K562 (cell line): ENCODE data around the gene ANXA1. TPM values are rescaled to one million over a fixed set of nuclear protein-coding genes. Genes with fewer than 3 reads are reported as not detected.

Experiments
- ATAC-seq: fragments of 200-7000 bp; cut with Tn5 transposase; 3 replicates; pipeline ENCODE4 v1.9.1; 2020; ENCODE audit warnings: moderate library complexity
- BruUV-seq: library from RNA; stranded (reverse); fragments of 400-500 nt; replicated peaks from 2 replicates; lab custom pipeline; 2021; lab: Mats Ljungman, UMichigan
- CTCF ChIA-PET: fragments of 300-600 bp; formaldehyde crosslinking; extraction: SDS; loops from one replicate; lab custom pipeline; 2021; ENCODE audit warnings: low intra/inter-chr PET ratio; lab: Yijun Ruan, JAX
- POLR2A ChIA-PET: fragments of 300-600, 350-650 bp; sonication (Branson Sonifier 250); formaldehyde crosslinking; extraction: SDS; loops from one replicate; lab custom pipeline; 2021; ENCODE audit warnings: antibody characterized with exemption, inconsistent platforms; lab: Yijun Ruan, JAX
- DNase-seq, 4 experiments: peaks; one replicate each; pipeline versions ENCODE4 v3.0.0 to v3.0.0-alpha.2; 2011 to 2018; ENCODE audit warnings: low spot score in 3 of 4, mixed read lengths in 3 of 4; ENCODE audit errors: extremely low read depth in 1 of 4
- FAIRE-seq: peaks from 2 replicates; lab custom pipeline; 2011; peaks lifted over from hg19 to GRCh38; lab: Jason Lieb, UNC
- H2AFZ ChIP-seq: 2 replicates; pipeline ENCODE4 v1.6.0; 2011; ENCODE audit warnings: low read depth, low read length, control low read depth, inconsistent platforms
- H3K27ac ChIP-seq: fragments of 200-600 bp; 3 replicates; pipeline ENCODE4 v1.8.0; 2011; ENCODE audit warnings: low read depth, mild to moderate bottlenecking, control low read depth, inconsistent platforms, low read length, moderate library complexity, mixed read lengths; ENCODE audit errors: extremely low read depth
- H3K27me3 ChIP-seq, 2 experiments: fragments of 300-600 bp in 1 of 2; 2 replicates in 1 of 2; 3 replicates in 1 of 2; pipeline versions ENCODE4 v1.6.0 to v1.8.0; 2011; ENCODE audit warnings: inconsistent platforms in 2 of 2, low read length in 2 of 2, mild to moderate bottlenecking in 1 of 2, mixed read lengths in 1 of 2, moderate library complexity in 1 of 2; ENCODE audit not compliant: control insufficient read depth in 2 of 2, insufficient read depth in 2 of 2
- H3K36me3 ChIP-seq: fragments of 300-600 bp; 3 replicates; pipeline ENCODE4 v1.8.0; 2011; ENCODE audit warnings: mild to moderate bottlenecking, low read length, inconsistent platforms; ENCODE audit not compliant: control insufficient read depth, insufficient read depth
- H3K4me1 ChIP-seq, 2 experiments: fragments of 200-600 bp in 1 of 2; replicated peaks in 1 of 2; 2 replicates in 1 of 2; 3 replicates in 1 of 2; pipeline versions ENCODE4 v1.5.1 to v1.8.0; 2011; ENCODE audit warnings: inconsistent platforms in 2 of 2, low read length in 2 of 2, mild to moderate bottlenecking in 1 of 2, mixed read lengths in 1 of 2, moderate library complexity in 1 of 2; ENCODE audit not compliant: control insufficient read depth in 2 of 2, insufficient read depth in 2 of 2
- H3K4me2 ChIP-seq: 2 replicates; pipeline ENCODE4 v1.6.1; 2011; ENCODE audit warnings: low read length, control low read depth, inconsistent platforms, mixed read lengths; ENCODE audit not compliant: insufficient read depth
- H3K4me3 ChIP-seq: fragments of 200-600 bp; sonication (generic), shearing (Covaris generic); 2 replicates; pipeline ENCODE4 v1.5.1; 2016; ENCODE audit warnings: control low read depth, inconsistent platforms
- H3K79me2 ChIP-seq: fragments of 200-600 bp; 3 replicates; pipeline ENCODE4 v1.8.0; 2011; ENCODE audit warnings: low read length, inconsistent platforms; ENCODE audit not compliant: control insufficient read depth, insufficient read depth
- H3K9ac ChIP-seq, 2 experiments: 2 replicates each; pipeline versions ENCODE4 v1.6.0 to v1.6.1; 2011; ENCODE audit warnings: low read depth in 2 of 2, low read length in 2 of 2, control low read depth in 1 of 2, inconsistent platforms in 1 of 2, mild to moderate bottlenecking in 1 of 2, mixed read lengths in 1 of 2; ENCODE audit not compliant: insufficient read depth in 1 of 2
- H3K9me1 ChIP-seq: one replicate; pipeline ENCODE4 v1.6.0; 2011; ENCODE audit warnings: inconsistent platforms, mild to moderate bottlenecking, low read length, moderate library complexity; ENCODE audit not compliant: control insufficient read depth, insufficient read depth
- H3K9me3 ChIP-seq: replicated peaks from 2 replicates; pipeline ENCODE4 v1.5.1; 2011; ENCODE audit warnings: low read depth, low read length, inconsistent platforms; ENCODE audit not compliant: control insufficient read depth, insufficient read depth
- H4K20me1 ChIP-seq: replicated peaks from 2 replicates; pipeline ENCODE4 v1.6.1; 2011; ENCODE audit warnings: low read length, inconsistent platforms, mixed read lengths; ENCODE audit not compliant: control insufficient read depth, insufficient read depth
- CEBPB ChIP-seq: fragments of 450-650 bp; IDR thresholded peaks from 2 replicates; pipeline ENCODE4 v1.6.1; 2016; ENCODE audit warnings: missing genetic modification characterization, missing compliant biosample characterization
- POLR3G ChIP-seq: IDR thresholded peaks from 2 replicates; pipeline ENCODE4 v1.6.1; 2011; ENCODE audit not compliant: insufficient read length, insufficient replicate concordance; ENCODE audit errors: extremely low read depth
- ZNF584 ChIP-seq: fragments of 200-800 bp; sonication (Bioruptor generic); IDR thresholded peaks from 2 replicates; pipeline ENCODE4 v1.6.1; 2016; ENCODE audit warnings: low read depth, mild to moderate bottlenecking, missing genetic modification characterization, missing compliant biosample characterization
- WGBS: fragments of 100-300 bp; shearing (Covaris generic); methylation state at CpG from one replicate; pipeline ENCODE4 v1.1.6; 2016; ENCODE audit warnings: low coverage, mixed read lengths; ENCODE audit not compliant: insufficient coverage; ENCODE audit errors: missing lambda C conversion rate; 5-methylcytosine and 5-hydroxymethylcytosine counted together
- in situ Hi-C: fragments of 300-500 bp; cut with MboI; formaldehyde crosslinking; loops from 4 replicates; pipeline ENCODE4 v1.15.0; 2018; ENCODE audit warnings: inconsistent platforms, mixed read lengths
- intact Hi-C: fragments of 100-400 bp; cut with micrococcal nuclease; formaldehyde crosslinking; loops from 2 replicates; pipeline ENCODE4 v1.14.2; 2022
- polyA plus RNA-seq, 8 experiments: library from polyadenylated mRNA; depleted of rRNA in 4 of 8; stranded (reverse) in 5 of 8; unstranded in 3 of 8; fragments of >200 nt; fragmentation: Nextera tagmentation in 2 of 8; fragmentation: Illumina TruSeq in 1 of 8; extraction: Ambion mirVana in 2 of 8; extraction: Trizol in 1 of 8; gene quantifications; 2 replicates each; pipeline versions ENCODE4 v1.2.1 to v1.2.3, GENCODE V29; 2011 to 2014; ENCODE audit warnings: inconsistent platforms in 1 of 8, missing spikeins in 1 of 8
- total RNA-seq, 7 experiments: library from RNA; depleted of rRNA in 6 of 7; stranded (reverse); fragments of >200 nt in 6 of 7; fragmentation: Illumina TruSeq in 2 of 7; extraction: Trizol in 2 of 7; gene quantifications; 2 replicates each; pipeline versions ENCODE4 v1.2.1 to v1.2.3, GENCODE V29; 2011 to 2021; ENCODE audit warnings: low replicate concordance in 1 of 7
- TF ChIP-seq, protein P1 (sequence below), 2 experiments: fragments of 450-650 bp; IDR thresholded peaks; 2 replicates each; pipeline ENCODE4 v1.6.1; 2018; ENCODE audit warnings: mild to moderate bottlenecking in 2 of 2, low read depth in 1 of 2; ENCODE audit not compliant: partially characterized antibody in 2 of 2

The ANXA1 gene
- total and polyA plus RNA-seq, 9 of the 15 experiments (the other 6 are each of a cell fraction or from before 2014, with no cell fraction given), result 406 to 1,298 (median 620) TPM

GRCh38 chr9:73129941-73130685, 21.6 kb upstream of the ANXA1 start:
- Histone ChIP-seq H3K9ac (no peak overlapping the region), H3K4me3 (no peak overlapping the region), H3K79me2 (no peaks in the 10 kb centered on the region), H2AFZ (peak overlapping the region; percentile 26), H4K20me1 (no peaks in the 10 kb centered on the region), H3K27ac (no peak overlapping the region), H3K4me1 (peaks cover 0 to 25% of the 10 kb centered on the region in 2 experiments; a peak in 3 of 5 replicates), H3K4me2 (no peak overlapping the region), H3K27me3 (no peaks in the 10 kb centered on the region), H3K9me3 (no peaks in the 10 kb centered on the region), H3K9me1 (no peaks in the 10 kb centered on the region)
- no TSS peak for BruUV-seq
- ATAC-seq (no peak), FAIRE-seq (no peak), DNase-seq (no peak)
- CTCF ChIA-PET, result no interaction called here
- intact Hi-C loops, result loop anchor here (5.0 kb wide), 1 partner anchor 98 kb away; no protein-coding TSS in a partner anchor
- 38% methylated on average over 6 of the region's 6 CpGs for WGBS
- TF ChIP-seq POLR3G (no peak), CEBPB (tag) (peak; percentile 23; the same call in 1 of the 2 replicates), ZNF584 (CRISPR knock-in tag) (no peak)
- TF ChIP-seq, protein P1, sequence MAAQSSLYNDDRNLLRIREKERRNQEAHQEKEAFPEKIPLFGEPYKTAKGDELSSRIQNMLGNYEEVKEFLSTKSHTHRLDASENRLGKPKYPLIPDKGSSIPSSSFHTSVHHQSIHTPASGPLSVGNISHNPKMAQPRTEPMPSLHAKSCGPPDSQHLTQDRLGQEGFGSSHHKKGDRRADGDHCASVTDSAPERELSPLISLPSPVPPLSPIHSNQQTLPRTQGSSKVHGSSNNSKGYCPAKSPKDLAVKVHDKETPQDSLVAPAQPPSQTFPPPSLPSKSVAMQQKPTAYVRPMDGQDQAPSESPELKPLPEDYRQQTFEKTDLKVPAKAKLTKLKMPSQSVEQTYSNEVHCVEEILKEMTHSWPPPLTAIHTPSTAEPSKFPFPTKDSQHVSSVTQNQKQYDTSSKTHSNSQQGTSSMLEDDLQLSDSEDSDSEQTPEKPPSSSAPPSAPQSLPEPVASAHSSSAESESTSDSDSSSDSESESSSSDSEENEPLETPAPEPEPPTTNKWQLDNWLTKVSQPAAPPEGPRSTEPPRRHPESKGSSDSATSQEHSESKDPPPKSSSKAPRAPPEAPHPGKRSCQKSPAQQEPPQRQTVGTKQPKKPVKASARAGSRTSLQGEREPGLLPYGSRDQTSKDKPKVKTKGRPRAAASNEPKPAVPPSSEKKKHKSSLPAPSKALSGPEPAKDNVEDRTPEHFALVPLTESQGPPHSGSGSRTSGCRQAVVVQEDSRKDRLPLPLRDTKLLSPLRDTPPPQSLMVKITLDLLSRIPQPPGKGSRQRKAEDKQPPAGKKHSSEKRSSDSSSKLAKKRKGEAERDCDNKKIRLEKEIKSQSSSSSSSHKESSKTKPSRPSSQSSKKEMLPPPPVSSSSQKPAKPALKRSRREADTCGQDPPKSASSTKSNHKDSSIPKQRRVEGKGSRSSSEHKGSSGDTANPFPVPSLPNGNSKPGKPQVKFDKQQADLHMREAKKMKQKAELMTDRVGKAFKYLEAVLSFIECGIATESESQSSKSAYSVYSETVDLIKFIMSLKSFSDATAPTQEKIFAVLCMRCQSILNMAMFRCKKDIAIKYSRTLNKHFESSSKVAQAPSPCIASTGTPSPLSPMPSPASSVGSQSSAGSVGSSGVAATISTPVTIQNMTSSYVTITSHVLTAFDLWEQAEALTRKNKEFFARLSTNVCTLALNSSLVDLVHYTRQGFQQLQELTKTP (IDR thresholded peaks at IDR 0.05; ENCODE audit: low read depth in 1 of 2, partially characterized antibody in 2 of 2), result no peak
- TF ChIP-seq, all 486 proteins: peak for 1
- H3K36me3 ChIP-seq, result no peaks in the 10 kb centered on the region
- in situ Hi-C loops, result no loop called here
- POLR2A ChIA-PET, result interaction anchor here (0.7 to 1.2 kb wide), 2 partner anchors 17 to 35 kb away, joined by 3 to 4 read pairs; no protein-coding TSS in a partner anchor
